Measurements from ENCODE around the gene ADGRA1.

ADGRA1 gene

GRCh38 chr10:133079836-133080682 lies 7.7 kb upstream of the ADGRA1 start:
- DNase-seq: no peak

- DNase-seq: no peak
Measured at GRCh38 chr10:133080683-133081040, 7.1 kb upstream of the ADGRA1 start.

GRCh38 chr10:133081636-133082035 lies 6.1 kb upstream of the ADGRA1 start:
- DNase-seq: no peak

- DNase-seq: no peak
Measured at GRCh38 chr10:133082685-133083421, 4.9 kb upstream of the ADGRA1 start.

- no peak for DNase-seq
Measured at GRCh38 chr10:133083422-133084100, 4.2 kb upstream of the ADGRA1 start.

GRCh38 chr10:133084491-133084890 lies 3.2 kb upstream of the ADGRA1 start:
- no peak for DNase-seq

GRCh38 chr10:133085251-133086125 lies 2.2 kb upstream of the ADGRA1 start:
- no peak for DNase-seq

- no peak for DNase-seq
Measured at GRCh38 chr10:133086247-133086646, 1.5 kb upstream of the ADGRA1 start.

- no peak for DNase-seq
Measured at GRCh38 chr10:133087045-133087678, 562 bp upstream of the ADGRA1 start.

- no peak for DNase-seq
Measured at GRCh38 chr10:133088179-133088955, 643 bp downstream of the ADGRA1 start.

GRCh38 chr10:133088956-133089800 lies 1.5 kb downstream of the ADGRA1 start:
- no peak for DNase-seq

GRCh38 chr10:133090101-133090500 lies 2.4 kb downstream of the ADGRA1 start:
- no peak for DNase-seq

- DNase-seq: no peak
Measured at GRCh38 chr10:133090654-133091053, 2.9 kb downstream of the ADGRA1 start.

- no peak for DNase-seq
Measured at GRCh38 chr10:133091316-133091715, 3.6 kb downstream of the ADGRA1 start.

GRCh38 chr10:133093291-133093690 lies 5.6 kb downstream of the ADGRA1 start:
- no peak for DNase-seq

GRCh38 chr10:133094286-133094685 lies 6.6 kb downstream of the ADGRA1 start:
- no peak for DNase-seq

GRCh38 chr10:133094866-133095265 lies 7.1 kb downstream of the ADGRA1 start:
- DNase-seq: no peak

- DNase-seq: no peak
Measured at GRCh38 chr10:133095586-133095985, 7.9 kb downstream of the ADGRA1 start.

GRCh38 chr10:133096616-133097269 lies 9.0 kb downstream of the ADGRA1 start:
- no peak for DNase-seq

- DNase-seq: no peak
Measured at GRCh38 chr10:133097418-133097817, 9.7 kb downstream of the ADGRA1 start.

All from NCI-H2081 (cell line).